Activated CD8-positive, alpha-beta memory T cell treated with anti-CD3 and anti-CD28 coated beads, Interleukin-2, amount 50 U/mL, for 24 hours (primary cell): Measurements from ENCODE around the gene ZNF578.
"Not testable (repeated sequence)": the region's sequence is repeated elsewhere in the genome, so short reads cannot be mapped to it uniquely, and the experiment has no call there.

Experiments used
- DNase-seq: peaks from one replicate; pipeline ENCODE4 v3.0.0-alpha.2; 2020; ENCODE audit errors: extremely low read depth

The ZNF578 gene

DNA sequence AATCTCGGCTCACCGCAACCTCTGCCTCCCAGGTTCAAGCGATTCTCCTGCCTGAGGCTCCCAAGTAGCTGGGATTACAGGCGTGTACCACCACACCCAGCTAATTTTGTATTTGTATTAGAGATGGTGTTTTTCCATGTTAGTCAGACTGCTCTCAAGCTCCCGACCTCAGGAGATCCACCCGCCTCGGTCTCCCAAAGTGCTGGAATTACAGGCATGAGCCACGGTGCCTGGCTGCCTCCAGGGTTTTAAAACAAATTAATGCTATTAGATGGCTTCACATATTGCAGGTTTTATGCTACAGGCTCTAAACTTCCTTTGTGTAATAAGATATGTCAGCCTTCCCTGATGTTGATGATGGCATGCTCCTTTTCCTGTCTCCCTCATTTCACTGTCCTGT is 108.3 kb downstream of the ZNF578 start:
- not testable (repeated sequence) for DNase-seq
